OCI-LY1 (cell line): Measurements from ENCODE around the gene NT5M.

Experiments used
- EZH2 ChIP-seq: fragments of 200-600 bp; sonication (generic), shearing (Covaris generic); IDR thresholded peaks from 2 replicates; pipeline ENCODE4 v1.8.0; 2017; ENCODE audit warnings: borderline replicate concordance, mixed run types, mild to moderate bottlenecking, antibody characterized with exemption, low read length, moderate library complexity, mixed read lengths
- TF ChIP-seq, protein P1 (sequence below): fragments of 200-600 bp; sonication (generic), shearing (Covaris generic); IDR thresholded peaks from 2 replicates; pipeline ENCODE4 v1.5.1; 2017; ENCODE audit warnings: mild to moderate bottlenecking, antibody characterized with exemption, low read length, moderate library complexity, mixed read lengths

DNA sequence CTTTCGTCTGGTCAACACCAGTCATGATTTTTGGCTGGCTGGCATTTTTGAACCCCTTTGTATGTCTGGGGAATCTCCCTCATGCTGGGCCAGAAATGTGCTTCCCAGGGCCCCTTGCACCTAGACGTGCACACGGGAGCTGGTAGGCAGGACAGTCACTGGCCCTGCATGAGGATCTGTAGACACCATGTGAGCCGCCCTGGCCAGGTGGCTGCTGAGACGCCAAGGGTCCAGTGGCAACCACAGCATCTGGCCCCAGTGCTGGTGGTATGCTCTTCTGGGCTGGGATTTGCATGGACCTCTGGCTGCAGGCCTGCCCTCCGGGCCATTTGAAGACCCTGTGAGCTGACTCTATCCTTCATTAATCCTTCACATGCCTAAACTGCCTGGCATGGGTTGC is 67.5 kb downstream of the NT5M start:
- TF ChIP-seq, protein P1, sequence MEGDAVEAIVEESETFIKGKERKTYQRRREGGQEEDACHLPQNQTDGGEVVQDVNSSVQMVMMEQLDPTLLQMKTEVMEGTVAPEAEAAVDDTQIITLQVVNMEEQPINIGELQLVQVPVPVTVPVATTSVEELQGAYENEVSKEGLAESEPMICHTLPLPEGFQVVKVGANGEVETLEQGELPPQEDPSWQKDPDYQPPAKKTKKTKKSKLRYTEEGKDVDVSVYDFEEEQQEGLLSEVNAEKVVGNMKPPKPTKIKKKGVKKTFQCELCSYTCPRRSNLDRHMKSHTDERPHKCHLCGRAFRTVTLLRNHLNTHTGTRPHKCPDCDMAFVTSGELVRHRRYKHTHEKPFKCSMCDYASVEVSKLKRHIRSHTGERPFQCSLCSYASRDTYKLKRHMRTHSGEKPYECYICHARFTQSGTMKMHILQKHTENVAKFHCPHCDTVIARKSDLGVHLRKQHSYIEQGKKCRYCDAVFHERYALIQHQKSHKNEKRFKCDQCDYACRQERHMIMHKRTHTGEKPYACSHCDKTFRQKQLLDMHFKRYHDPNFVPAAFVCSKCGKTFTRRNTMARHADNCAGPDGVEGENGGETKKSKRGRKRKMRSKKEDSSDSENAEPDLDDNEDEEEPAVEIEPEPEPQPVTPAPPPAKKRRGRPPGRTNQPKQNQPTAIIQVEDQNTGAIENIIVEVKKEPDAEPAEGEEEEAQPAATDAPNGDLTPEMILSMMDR: no peak
- TF ChIP-seq EZH2: no peak
